ENCODE measurements around the gene APBA2. TPM values are rescaled to one million over a fixed set of nuclear protein-coding genes. Genes with fewer than 3 reads are reported as not detected.

APBA2 gene
- polyA plus RNA-seq, 1 donor (not counting 4 experiments of a cell fraction or from before 2014, with no cell fraction given): 5.5 TPM

DNA sequence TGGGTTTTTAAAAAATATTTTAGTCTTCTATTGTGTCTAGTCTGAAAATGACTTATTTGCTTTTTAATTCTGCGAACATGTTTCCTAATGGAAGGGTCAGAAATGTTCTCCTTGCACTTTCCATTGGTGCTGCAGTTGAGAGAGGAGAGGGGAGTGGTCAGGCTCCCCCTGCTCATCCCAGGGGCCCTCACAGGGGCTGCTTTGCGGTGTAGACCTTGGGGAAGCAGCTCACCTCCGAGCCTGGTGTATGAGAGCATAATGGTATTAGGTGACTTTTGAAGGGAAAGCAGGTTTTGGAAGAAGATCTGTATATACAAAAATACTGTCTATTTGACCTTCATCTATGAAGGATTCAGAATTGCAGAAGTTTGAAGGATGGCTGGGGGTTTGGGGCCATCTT is 28.3 kb downstream of the APBA2 start:
- Histone ChIP-seq H3K27ac (ENCODE audit: control insufficient read depth, insufficient read depth, low read length) (no peak overlapping the region), H3K27me3 (ENCODE audit: control insufficient read depth, extremely low read depth, insufficient read depth, low read length) (no peaks in the 10 kb centered on the region), H3K4me2 (ENCODE audit: control insufficient read depth, extremely low read depth, insufficient read depth, low read depth, low read length) (no peak overlapping the region), H3K36me3 (ENCODE audit: control insufficient read depth in 2 of 2, extremely low read depth in 1 of 2, insufficient read depth in 2 of 2, low read length in 2 of 2) (no peaks in the 10 kb centered on the region), H3K4me3 (ENCODE audit: control insufficient read depth in 2 of 3, extremely low read depth in 1 of 3, insufficient read depth in 2 of 3, low read depth in 1 of 3, low read length in 3 of 3) (no peak overlapping the region), H3K9me3 (ENCODE audit: control insufficient read depth, low read depth, low read length) (peaks cover 2% of the 10 kb centered on the region), H3K9ac (ENCODE audit: control insufficient read depth, extremely low read depth, insufficient read depth, low read length) (no peak overlapping the region), H2AFZ (ENCODE audit: control insufficient read depth, low read length) (no peak overlapping the region), H3K4me1 (ENCODE audit: control insufficient read depth, extremely low read depth, insufficient read depth, low read length) (no peaks in the 10 kb centered on the region), H4K20me1 (ENCODE audit: control insufficient read depth, extremely low read depth, insufficient read depth, low read length) (no peaks in the 10 kb centered on the region), H3K79me2 (ENCODE audit: control insufficient read depth, insufficient read depth, low read length) (no peaks in the 10 kb centered on the region), H3K9me1 (ENCODE audit: control insufficient read depth, extremely low read depth, insufficient read depth, low read length) (no peaks in the 10 kb centered on the region)
- dilution Hi-C loops (cut with MboI; ENCODE audit: extremely low pct_ligation_motif_present, low sequenced_read_pairs): no loop called here
- no peak for FAIRE-seq
- no peak for DNase-seq (ENCODE audit: low read depth, low spot score)
- TF ChIP-seq, protein P1, sequence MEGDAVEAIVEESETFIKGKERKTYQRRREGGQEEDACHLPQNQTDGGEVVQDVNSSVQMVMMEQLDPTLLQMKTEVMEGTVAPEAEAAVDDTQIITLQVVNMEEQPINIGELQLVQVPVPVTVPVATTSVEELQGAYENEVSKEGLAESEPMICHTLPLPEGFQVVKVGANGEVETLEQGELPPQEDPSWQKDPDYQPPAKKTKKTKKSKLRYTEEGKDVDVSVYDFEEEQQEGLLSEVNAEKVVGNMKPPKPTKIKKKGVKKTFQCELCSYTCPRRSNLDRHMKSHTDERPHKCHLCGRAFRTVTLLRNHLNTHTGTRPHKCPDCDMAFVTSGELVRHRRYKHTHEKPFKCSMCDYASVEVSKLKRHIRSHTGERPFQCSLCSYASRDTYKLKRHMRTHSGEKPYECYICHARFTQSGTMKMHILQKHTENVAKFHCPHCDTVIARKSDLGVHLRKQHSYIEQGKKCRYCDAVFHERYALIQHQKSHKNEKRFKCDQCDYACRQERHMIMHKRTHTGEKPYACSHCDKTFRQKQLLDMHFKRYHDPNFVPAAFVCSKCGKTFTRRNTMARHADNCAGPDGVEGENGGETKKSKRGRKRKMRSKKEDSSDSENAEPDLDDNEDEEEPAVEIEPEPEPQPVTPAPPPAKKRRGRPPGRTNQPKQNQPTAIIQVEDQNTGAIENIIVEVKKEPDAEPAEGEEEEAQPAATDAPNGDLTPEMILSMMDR (optimal IDR thresholded peaks at IDR 0.05 in 1 of 3, IDR thresholded peaks at IDR 0.05 in 1 of 3, conservative IDR thresholded peaks at IDR 0.05 in 1 of 3; ENCODE audit: extremely low read depth in 1 of 3, insufficient read depth in 2 of 3, low read length in 3 of 3): no peak
- no peak for TF ChIP-seq EZH2 (IDR thresholded peaks at IDR 0.05; ENCODE audit: low read length)

DNA sequence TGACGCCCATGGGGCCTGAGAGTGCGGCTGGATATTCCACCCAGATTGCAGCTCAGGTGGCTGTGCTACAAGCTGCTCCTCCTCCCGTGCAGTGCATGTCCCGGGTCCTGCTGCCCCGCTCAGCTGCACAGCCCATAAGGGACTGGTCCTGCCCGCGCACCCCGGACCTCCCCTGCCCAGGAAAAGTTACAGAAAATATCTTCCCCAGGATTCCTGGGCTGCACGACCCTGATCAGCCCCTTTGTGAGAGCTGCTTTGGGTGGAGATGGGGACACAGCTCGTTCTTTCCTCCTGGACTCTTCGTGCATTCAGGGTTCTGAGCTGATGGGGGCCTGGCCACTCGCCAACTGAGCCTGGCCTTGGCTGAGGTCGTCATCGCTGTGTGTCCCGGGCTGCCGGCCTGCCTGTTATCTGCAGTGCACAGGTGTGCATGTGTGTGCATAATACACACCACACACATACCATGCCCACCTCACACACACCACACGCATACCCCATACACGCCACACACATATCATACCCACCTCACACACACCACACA is 28.8 kb downstream of the APBA2 start:
- Histone ChIP-seq H3K27ac (ENCODE audit: control insufficient read depth, insufficient read depth, low read length) (no peak overlapping the region), H3K9me1 (ENCODE audit: control insufficient read depth, extremely low read depth, insufficient read depth, low read length) (no peaks in the 10 kb centered on the region), H4K20me1 (ENCODE audit: control insufficient read depth, extremely low read depth, insufficient read depth, low read length) (no peaks in the 10 kb centered on the region), H3K4me3 (ENCODE audit: control insufficient read depth in 2 of 3, extremely low read depth in 1 of 3, insufficient read depth in 2 of 3, low read depth in 1 of 3, low read length in 3 of 3) (no peak overlapping the region), H3K9me3 (ENCODE audit: control insufficient read depth, low read depth, low read length) (peaks cover 2% of the 10 kb centered on the region), H3K36me3 (ENCODE audit: control insufficient read depth in 2 of 2, extremely low read depth in 1 of 2, insufficient read depth in 2 of 2, low read length in 2 of 2) (no peaks in the 10 kb centered on the region), H2AFZ (ENCODE audit: control insufficient read depth, low read length) (no peak overlapping the region), H3K79me2 (ENCODE audit: control insufficient read depth, insufficient read depth, low read length) (no peaks in the 10 kb centered on the region), H3K27me3 (ENCODE audit: control insufficient read depth, extremely low read depth, insufficient read depth, low read length) (no peaks in the 10 kb centered on the region), H3K9ac (ENCODE audit: control insufficient read depth, extremely low read depth, insufficient read depth, low read length) (no peak overlapping the region), H3K4me1 (ENCODE audit: control insufficient read depth, extremely low read depth, insufficient read depth, low read length) (no peaks in the 10 kb centered on the region), H3K4me2 (ENCODE audit: control insufficient read depth, extremely low read depth, insufficient read depth, low read depth, low read length) (no peak overlapping the region)
- DNase-seq (ENCODE audit: low read depth, low spot score) (no peak), FAIRE-seq (no peak)
- TF ChIP-seq, protein P1 (optimal IDR thresholded peaks at IDR 0.05 in 1 of 3, IDR thresholded peaks at IDR 0.05 in 1 of 3, conservative IDR thresholded peaks at IDR 0.05 in 1 of 3; ENCODE audit: extremely low read depth in 1 of 3, insufficient read depth in 2 of 3, low read length in 3 of 3): no peak
- no peak for TF ChIP-seq EZH2 (IDR thresholded peaks at IDR 0.05; ENCODE audit: low read length)
- dilution Hi-C loops (cut with MboI; ENCODE audit: extremely low pct_ligation_motif_present, low sequenced_read_pairs): no loop called here
